Lung (tissue), 12 donors: ENCODE measurements around the gene PLA2G4E. TPM values are rescaled to one million over a fixed set of nuclear protein-coding genes. Genes with fewer than 3 reads are reported as not detected.

Source experiments
- ATAC-seq: fragments of 200-7000 bp; cut with Tn5 transposase; one replicate; pipeline ENCODE4 v1.9.1; 2020; ENCODE audit warnings: moderate number of reproducible peaks; ENCODE audit not compliant: insufficient read depth, low FRiP score
- DNase-seq, 3 donors: peaks; one replicate each; pipeline ENCODE4 v3.0.0-alpha.2; 2013 to 2017
- H3K27ac ChIP-seq, 2 donors: one replicate each; pipeline ENCODE4 v1.5.1; 2013; ENCODE audit warnings: mild to moderate bottlenecking in 2 of 2, moderate library complexity in 2 of 2, control low read depth in 1 of 2, inconsistent platforms in 1 of 2, low read depth in 1 of 2, low read length in 1 of 2
- H3K27me3 ChIP-seq, 3 donors: one replicate each; pipeline ENCODE4 v1.5.1; 2013; ENCODE audit warnings: low read length in 2 of 3; ENCODE audit not compliant: control insufficient read depth in 3 of 3, insufficient read depth in 3 of 3
- H3K36me3 ChIP-seq, 4 donors: one replicate each; pipeline ENCODE4 v1.5.1; 2013; ENCODE audit warnings: low read length in 4 of 4, mild to moderate bottlenecking in 1 of 4, moderate library complexity in 1 of 4; ENCODE audit not compliant: control insufficient read depth in 4 of 4, insufficient read depth in 4 of 4
- H3K4me1 ChIP-seq, 5 donors: one replicate each; pipeline ENCODE4 v1.5.1; 2013; ENCODE audit warnings: low read length in 5 of 5, mild to moderate bottlenecking in 2 of 5, moderate library complexity in 1 of 5; ENCODE audit not compliant: control insufficient read depth in 5 of 5, insufficient read depth in 5 of 5
- H3K4me3 ChIP-seq: one replicate; pipeline ENCODE4 v1.5.1; 2013; ENCODE audit warnings: mild to moderate bottlenecking, control low read depth, moderate library complexity
- H3K9ac ChIP-seq, 2 donors: one replicate each; pipeline ENCODE4 v1.5.1; 2013; ENCODE audit warnings: low read length in 2 of 2, control low read depth in 1 of 2; ENCODE audit not compliant: insufficient read depth in 1 of 2
- H3K9me3 ChIP-seq, 4 donors: one replicate each; pipeline ENCODE4 v1.5.1; 2013; ENCODE audit warnings: low read length in 3 of 4, mild to moderate bottlenecking in 1 of 4, moderate library complexity in 1 of 4; ENCODE audit not compliant: control insufficient read depth in 4 of 4, insufficient read depth in 3 of 4
- WGBS, 2 donors: extraction: QIAGEN DNeasy Blood & Tissue Kit; methylation state at CpG; one replicate each; pipeline ENCODE4 v1.1.7; 2013; 5-methylcytosine and 5-hydroxymethylcytosine counted together
- polyA plus RNA-seq, 2 donors: library from polyadenylated mRNA; stranded (reverse); fragments of 200-250 nt; gene quantifications; one replicate each; pipeline ENCODE4 v1.2.1, GENCODE V29; 2013
- total RNA-seq, 2 donors: library from RNA; depleted of rRNA in 1 of 2; stranded (reverse); fragments of >200 nt in 1 of 2; gene quantifications; one replicate each; pipeline ENCODE4 v1.2.1, GENCODE V29; 2014 to 2021
- TF ChIP-seq, protein P1 (sequence below): IDR thresholded peaks from 2 replicates; pipeline ENCODE4 v1.5.1; 2012; ENCODE audit warnings: mild to moderate bottlenecking; ENCODE audit errors: control extremely low read depth, extremely low read depth
- donor health status: control.
- donor health status: control.
- donor health status: Bipolar disorder and iron deficiency.
- donor health status: healthy.
- donor health status: DM: yes; HTN: yes; CAD: no.

PLA2G4E gene
- total and polyA plus RNA-seq, 4 donors, result 0.38 to 1.7 (median 1.7) TPM; not detected in 1

DNA sequence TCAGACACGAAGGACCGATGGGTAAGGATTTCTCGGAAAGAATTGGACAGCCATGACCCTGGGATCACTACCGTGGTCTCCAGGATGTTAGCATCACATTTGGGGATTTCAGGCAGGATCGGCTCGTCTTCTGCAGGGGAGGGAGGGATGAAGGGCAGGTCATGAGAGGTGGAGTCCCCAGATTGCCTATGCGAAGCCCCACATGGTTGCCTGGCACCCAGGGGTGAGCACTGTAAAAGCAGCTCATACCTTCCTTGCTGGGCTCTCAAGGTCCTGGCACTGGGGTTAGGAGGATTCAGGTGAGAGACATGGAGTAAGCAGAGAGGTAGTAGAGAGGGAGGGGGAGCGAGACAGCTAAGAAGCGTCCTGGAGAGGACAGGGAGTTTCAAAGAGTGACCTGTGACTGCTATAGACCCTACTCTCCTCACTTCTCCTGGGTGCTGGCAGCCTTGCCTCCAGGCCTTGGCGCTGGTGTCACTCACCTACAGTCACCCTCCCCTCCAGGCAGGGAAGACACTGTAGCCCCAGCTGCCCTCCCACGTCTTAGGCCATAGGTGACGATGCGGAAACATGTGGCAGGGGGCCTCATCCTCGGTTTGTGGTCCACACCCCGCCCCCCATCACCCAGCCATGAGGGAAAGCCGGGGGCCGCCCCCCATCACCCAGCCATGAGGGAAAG lies 33.5 kb downstream of the PLA2G4E start:
- WGBS, 2 donors, result 81 to 85% methylated on average over 17 of the region's 17 CpGs
- no peak overlapping the region for H3K4me3 ChIP-seq
- no peak overlapping the region for H3K9ac ChIP-seq
- peaks cover 0 to 2% (median 0%) of the 10 kb centered on the region in 3 donors for H3K27me3 ChIP-seq
- H3K9me3 ChIP-seq, result no peaks in the 10 kb centered on the region
- H3K4me1 ChIP-seq, result no peaks in the 10 kb centered on the region
- DNase-seq (no peak), ATAC-seq (no peak)
- H3K27ac ChIP-seq, result no peak overlapping the region
- TF ChIP-seq, protein P1, sequence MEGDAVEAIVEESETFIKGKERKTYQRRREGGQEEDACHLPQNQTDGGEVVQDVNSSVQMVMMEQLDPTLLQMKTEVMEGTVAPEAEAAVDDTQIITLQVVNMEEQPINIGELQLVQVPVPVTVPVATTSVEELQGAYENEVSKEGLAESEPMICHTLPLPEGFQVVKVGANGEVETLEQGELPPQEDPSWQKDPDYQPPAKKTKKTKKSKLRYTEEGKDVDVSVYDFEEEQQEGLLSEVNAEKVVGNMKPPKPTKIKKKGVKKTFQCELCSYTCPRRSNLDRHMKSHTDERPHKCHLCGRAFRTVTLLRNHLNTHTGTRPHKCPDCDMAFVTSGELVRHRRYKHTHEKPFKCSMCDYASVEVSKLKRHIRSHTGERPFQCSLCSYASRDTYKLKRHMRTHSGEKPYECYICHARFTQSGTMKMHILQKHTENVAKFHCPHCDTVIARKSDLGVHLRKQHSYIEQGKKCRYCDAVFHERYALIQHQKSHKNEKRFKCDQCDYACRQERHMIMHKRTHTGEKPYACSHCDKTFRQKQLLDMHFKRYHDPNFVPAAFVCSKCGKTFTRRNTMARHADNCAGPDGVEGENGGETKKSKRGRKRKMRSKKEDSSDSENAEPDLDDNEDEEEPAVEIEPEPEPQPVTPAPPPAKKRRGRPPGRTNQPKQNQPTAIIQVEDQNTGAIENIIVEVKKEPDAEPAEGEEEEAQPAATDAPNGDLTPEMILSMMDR, result no peak
- no peaks in the 10 kb centered on the region for H3K36me3 ChIP-seq

DNA sequence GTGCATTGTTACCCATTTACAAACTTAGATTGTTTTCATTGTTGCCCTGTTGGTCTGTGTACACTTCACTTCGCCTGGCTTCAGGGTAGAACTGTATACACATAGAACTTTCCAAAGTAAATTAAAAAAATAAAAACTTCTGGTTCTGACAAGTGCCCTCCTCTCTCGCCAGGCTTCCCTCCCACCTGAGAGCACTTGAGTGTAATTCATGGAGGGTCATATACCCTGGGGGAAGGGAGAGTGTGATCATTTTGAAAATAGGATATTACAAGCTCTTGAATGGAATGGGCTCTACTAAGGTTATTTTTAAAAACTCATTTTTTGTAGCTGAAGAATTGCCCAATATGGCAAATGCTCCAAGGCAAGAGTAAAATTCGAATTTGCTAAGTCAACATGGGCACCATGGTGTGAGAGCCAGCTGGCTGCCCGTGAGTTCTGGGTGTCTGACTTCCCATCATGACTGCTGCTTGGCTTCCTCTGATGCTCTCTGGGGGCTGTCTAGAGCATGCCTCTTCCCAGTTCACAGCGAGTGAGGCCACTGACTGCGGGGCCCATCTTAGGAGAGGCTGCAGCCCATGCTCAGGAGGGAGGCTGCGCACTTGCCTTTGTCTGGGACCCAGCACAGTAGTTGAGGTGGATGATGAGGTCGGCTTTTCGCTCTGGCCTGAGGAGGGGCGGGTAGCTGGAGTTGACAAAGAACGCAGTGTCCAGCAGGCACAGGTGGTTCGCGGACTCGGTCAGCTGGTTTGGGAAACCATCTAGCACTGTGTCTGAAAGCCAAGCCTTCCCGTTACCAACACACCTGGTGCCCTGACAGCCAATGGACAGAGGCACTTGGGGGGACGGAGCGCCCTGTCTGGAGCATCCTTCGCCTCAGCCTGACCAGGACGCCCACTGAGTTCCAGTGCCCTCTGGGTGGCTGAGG lies 35.3 kb downstream of the PLA2G4E start:
- DNase-seq, result peak in 1 of 3 donors; percentile 28
- peaks cover 0 to 2% (median 0%) of the 10 kb centered on the region in 3 donors for H3K27me3 ChIP-seq

DNA sequence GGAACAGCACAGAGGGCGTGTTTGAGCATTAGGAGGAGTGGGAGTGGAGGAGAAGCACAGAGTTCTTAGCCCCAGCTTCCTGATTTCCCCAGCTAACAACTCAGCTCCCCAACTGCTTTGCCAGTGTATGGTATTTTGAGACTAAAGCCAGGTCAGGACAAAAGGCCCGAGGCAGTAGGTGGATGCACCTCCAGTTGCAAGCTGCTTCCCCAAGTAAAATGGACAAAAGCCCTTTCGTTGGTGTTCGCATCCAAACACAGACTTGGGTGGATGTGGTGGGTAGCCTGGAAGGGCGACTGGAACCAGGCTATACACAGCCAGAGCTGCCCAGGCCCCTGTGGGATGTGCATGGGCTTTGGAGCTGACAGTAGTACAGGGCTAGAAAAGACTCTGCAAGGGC lies 36.2 kb downstream of the PLA2G4E start:
- ATAC-seq, result no peak
- Histone ChIP-seq H3K9me3 (no peaks in the 10 kb centered on the region), H3K9ac (no peak overlapping the region), H3K4me3 (no peak overlapping the region), H3K27ac (no peak overlapping the region), H3K36me3 (no peaks in the 10 kb centered on the region), H3K4me1 (peaks cover 0 to 2% (median 0%) of the 10 kb centered on the region in 5 donors), H3K27me3 (peaks cover 0 to 2% (median 0%) of the 10 kb centered on the region in 3 donors)
- TF ChIP-seq, protein P1, result no peak
- whole genome bisulfite sequencing, 2 donors, result 95 to 98% methylated on average over 5 of the region's 5 CpGs
- no peak for DNase-seq

More for the DNA sequence above, 35.3 kb downstream of the PLA2G4E start:
- no peaks in the 10 kb centered on the region for H3K9me3 ChIP-seq
- ATAC-seq, result no peak
- no peaks in the 10 kb centered on the region for H3K36me3 ChIP-seq
- peaks cover 0 to 2% (median 0%) of the 10 kb centered on the region in 5 donors for H3K4me1 ChIP-seq
- 88 to 93% methylated on average over 19 of the region's 19 CpGs for WGBS, 2 donors
- H3K27ac ChIP-seq, result peak overlapping the region in 1 of 2 donors; percentile 28
- H3K4me3 ChIP-seq, result no peak overlapping the region
- TF ChIP-seq, protein P1, result no peak
- H3K9ac ChIP-seq, result no peak overlapping the region
